ENCODE data around the gene TTPAL. TPM values are rescaled to one million over a fixed set of nuclear protein-coding genes. Genes with fewer than 3 reads are reported as not detected.

TTPAL gene
- total RNA-seq, 1 experiment from 2014 or later, result 11.3 TPM

DNA sequence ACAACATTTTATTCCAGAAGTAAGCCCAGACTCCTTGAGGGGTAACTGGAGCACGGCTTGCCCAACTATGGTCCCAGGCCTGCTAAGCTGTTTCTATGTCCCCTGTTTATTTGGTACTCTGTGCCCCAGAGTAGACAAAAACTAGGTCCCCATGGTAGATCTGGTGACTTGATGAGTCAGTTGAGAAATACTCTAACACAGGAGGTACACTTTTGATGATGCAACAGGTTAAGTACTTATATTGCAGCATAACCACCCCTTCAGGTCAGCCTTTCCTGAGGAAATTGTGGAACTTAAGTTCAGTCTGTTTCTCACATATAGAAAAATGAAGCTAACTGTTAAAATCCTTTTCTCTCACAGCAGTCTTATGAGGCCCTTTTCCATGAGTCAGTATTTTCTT is 19.6 kb downstream of the TTPAL start:
- DNase-seq (ENCODE audit: extremely low read depth, low read depth), result peak; percentile 50

DNA sequence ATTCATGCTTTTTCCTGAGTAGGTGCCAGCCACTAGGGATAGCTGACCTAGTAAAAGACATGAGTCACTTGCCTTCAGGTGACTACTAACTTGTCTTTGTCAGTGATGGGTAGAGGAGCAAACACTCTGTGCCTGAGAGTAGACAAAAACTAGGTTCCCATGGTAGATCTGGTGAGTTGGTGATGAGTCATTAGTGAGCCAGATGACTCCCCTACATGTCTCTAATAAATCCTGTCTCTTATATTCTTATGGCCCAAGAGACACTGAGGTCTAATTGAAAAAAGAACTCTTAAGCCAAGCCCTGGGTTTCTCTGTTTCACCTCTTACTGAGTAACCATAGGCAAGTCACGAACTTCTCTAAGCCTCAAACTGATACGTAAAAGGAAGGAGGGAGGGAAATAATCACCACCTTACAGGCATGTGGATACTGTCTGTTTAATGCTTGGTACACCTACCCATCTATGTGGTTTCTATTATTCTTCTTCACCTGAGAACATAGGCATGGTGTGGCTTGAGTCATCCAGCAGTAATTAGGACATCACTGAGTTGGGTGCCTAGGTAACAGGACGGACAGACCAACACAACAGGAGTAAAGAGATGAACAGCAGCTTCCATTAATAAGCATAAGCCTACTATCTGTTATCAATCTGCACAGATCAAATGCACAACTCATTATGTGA is 20.3 kb downstream of the TTPAL start:
- peak; percentile 46 for DNase-seq (ENCODE audit: extremely low read depth, low read depth)

DNA sequence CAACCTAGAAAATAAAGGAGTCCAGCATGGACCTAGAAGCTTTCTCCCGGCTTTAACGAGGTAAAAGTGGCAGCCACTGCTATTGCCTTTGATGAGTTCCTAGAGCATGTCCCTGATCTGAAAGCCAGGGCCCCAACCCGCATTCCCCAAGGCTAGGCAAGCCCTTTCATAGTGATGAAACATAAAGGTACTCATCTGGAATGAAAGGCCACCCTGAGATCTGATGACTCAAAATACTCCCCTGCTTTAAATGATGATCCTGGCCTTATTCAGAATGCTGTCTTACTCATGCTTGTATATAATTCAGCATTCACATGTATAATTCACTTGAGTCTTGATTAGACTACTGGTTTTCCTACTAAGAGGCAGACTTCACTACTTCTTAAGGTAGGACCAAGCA is 21.3 kb downstream of the TTPAL start:
- DNase-seq (ENCODE audit: extremely low read depth, low read depth), result no peak

DNA sequence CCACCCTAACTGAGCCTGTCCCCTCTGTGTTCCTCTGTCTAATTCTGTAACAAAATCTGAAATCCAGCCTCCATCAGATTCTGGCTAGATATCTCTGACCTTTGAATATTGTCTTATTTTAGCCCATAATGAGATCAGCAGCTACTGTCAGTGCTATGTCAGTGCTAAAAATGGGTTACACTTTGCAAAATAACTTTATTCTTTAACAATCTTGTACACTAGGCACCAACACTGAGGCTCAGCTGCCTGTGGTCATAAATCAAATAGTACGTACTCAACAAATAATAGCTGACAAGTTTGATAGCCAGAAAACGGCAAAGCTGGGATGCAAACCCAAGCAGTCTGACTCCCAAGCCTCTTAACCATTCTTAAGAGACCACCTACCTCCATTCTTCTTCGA is 22.1 kb downstream of the TTPAL start:
- DNase-seq (ENCODE audit: extremely low read depth, low read depth), result no peak

GRCh38 chr20:44500221-44500620 is 24.5 kb downstream of the TTPAL start:
- no peak for DNase-seq (ENCODE audit: extremely low read depth, low read depth)

DNA sequence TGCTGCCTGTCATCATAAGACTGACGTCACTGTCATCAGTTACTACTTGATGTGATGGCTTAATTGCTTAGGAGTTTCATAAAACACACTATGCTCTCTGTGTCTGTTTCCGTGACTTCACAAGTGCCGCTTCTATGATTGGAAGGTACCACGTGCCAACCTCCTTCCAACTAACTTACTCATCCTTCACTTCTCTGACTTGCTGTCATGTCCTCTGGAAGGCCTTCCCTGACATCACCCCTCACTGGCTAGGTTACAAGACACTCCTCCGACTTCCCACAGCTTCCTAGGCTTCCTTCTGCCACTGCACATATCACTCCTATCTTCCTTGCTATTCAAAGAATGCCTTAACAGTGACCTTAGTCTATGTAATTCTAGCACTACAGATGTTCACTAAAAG is 25.8 kb downstream of the TTPAL start:
- no peak for DNase-seq (ENCODE audit: extremely low read depth, low read depth)

DNA sequence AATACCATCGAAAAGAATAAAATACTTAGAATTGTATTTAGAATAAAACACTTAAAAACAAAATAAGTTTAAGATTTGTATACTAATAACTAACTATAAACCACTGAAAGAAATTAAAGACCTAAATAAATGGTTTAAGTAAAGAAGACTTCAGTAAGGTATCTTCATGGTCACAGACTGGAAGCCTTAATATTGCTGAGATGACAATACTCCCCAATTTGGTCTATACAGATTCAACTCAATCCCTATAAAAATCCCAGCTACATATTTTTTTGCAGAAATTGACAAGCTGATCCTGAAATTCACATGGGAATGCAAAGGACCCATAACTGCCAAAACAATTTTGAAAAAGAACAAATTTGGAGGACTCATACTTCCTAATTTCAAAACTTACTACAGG is 27.3 kb downstream of the TTPAL start:
- no peak for DNase-seq (ENCODE audit: extremely low read depth, low read depth)

GRCh38 chr20:44504402-44505307 is 29.0 kb downstream of the TTPAL start:
- DNase-seq (ENCODE audit: extremely low read depth, low read depth), result no peak

DNA sequence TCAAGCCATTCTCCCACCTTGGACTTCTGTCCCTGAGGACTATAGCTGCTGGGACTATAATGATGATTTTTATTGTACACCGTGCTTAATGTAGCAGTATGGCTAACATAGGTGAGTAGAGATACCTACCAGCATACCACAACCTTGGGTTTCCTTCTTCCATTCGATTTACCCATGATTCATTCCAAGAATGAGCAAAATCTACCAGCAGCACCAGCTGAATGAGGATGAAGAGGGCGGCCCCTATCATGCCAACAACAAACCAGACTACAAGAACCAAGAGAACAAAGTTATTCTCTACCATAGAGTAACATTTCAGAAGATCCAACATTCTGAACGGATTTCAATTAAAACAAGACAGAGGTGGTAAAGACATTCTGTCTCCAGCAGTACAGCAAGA is 34.1 kb downstream of the TTPAL start:
- no peak for DNase-seq (ENCODE audit: extremely low read depth, low read depth)

- no peak for DNase-seq (ENCODE audit: extremely low read depth, low read depth)
Observed at GRCh38 chr20:44513871-44514270, 38.2 kb downstream of the TTPAL start.

- DNase-seq (ENCODE audit: extremely low read depth, low read depth), result no peak
Observed at GRCh38 chr20:44516491-44516890, 40.8 kb downstream of the TTPAL start.

- DNase-seq (ENCODE audit: extremely low read depth, low read depth), result no peak
Observed at GRCh38 chr20:44517454-44517853, 41.8 kb downstream of the TTPAL start.

DNA sequence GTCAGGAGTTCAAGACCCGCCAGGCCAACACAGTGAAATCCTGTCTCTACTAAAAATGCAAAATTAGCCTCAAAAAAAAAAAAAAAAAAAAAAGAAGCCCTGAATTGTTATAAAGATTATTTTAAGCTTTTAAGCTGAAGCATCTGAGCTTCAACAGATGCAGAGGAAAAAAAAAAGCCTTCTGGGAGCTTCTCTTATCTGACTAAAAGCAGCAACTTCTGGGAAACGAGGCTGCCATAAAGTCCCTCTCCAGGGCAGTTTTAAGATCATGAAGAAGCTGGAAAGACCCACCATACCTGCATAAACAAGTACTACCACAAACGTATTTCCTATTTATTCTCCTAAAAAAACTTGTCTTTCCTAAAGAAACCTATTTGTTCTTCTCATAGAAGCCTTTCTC is 42.6 kb downstream of the TTPAL start:
- DNase-seq (ENCODE audit: extremely low read depth, low read depth), result no peak

DNA sequence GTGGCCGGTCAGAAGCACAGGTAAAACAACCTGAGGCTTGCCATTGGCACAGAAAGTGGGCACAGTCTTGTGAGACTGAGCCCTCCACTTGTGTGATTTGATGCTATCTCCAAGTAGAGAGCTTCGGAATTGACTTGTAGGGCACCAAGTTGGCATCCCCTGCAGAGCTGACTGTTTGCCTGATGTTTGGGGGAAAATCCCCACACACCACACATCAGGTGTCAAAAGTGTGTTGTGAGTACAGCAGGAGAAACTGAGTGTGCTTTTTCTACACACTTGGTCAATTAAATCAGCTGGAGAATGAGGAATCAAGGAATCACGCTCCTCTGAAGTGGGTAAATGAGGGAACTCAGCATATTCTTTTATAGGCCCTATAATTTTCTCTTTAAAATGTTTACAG is 45.2 kb downstream of the TTPAL start:
- DNase-seq (ENCODE audit: extremely low read depth, low read depth), result no peak

DNA sequence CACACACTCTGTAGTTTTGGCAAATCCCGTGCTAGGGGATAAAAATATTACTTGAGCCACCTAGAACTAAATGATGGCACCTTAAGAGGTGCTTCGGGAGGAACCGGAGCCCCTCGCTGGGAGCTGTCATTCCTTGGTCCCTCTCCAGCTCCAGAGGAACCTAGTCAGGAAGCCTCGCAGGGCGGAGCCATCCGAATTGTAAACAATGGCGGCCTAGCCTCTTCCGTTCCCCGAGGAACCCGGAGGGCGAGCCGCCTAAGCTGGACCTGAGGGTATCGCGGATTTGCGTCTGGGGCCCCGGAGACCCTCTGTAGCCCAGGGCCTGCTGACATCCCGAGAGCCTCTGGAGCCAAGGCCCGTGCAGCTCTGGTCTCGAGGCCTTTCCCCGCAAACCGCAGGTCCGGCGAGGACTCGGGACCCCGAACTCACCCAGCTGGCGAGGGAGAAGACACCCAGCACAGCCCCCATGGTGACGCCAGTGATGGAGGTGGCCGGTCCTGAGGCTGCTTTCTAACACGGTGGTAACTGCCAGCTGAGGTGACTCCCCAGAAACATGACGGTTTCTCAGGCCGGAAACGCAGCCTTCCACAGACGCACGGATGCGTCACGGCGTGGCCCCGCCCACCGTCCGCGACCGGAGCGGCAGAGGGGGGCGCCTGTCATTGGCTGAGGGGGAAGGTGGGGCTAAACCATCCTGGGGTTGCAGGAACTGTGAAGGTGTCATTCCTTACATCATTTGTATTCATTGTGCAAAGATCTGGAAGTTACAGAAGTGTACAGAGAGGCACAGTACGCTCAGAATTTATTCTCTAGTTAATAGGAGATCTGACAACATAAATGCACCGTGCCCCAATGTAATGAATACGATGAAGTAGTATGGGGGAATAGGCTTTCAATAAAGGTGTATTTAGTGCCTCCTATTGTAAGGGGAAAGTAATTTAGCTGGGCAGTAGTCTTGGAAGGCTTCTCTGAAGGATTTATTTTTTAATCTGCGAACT is 46.1 kb downstream of the TTPAL start, which contains the start of gene SERINC3:
Gene SERINC3, minus strand, starts transcription at position 587 of the 998 bp plus-strand sequence. Its CDS starts 119 bp downstream, at position 468.
- DNase-seq (ENCODE audit: extremely low read depth, low read depth), result peak; percentile 94

DNA sequence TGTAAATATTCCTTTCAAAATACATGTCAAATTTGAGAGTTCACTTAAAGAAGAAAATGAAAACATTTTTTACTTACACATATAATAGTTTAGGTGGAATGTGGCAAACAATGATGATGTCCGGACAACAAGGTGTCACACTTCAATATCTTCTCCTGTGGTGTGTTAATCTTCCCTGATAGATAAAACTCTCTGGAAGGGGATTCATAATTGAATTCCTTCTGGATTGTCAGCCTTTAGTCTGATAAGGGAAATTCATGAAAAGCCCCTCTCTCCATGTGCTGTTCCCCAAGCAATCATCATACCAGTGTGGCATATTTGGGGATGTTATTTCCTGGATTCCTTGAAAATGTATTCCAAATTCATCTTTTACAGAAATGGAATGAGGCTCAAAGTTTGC is 47.2 kb downstream of the TTPAL start:
- DNase-seq (ENCODE audit: extremely low read depth, low read depth), result no peak

GRCh38 chr20:44523746-44524145 is 48.1 kb downstream of the TTPAL start:
- no peak for DNase-seq (ENCODE audit: extremely low read depth, low read depth)

- DNase-seq (ENCODE audit: extremely low read depth, low read depth), result no peak
Observed at GRCh38 chr20:44526129-44526528, 50.5 kb downstream of the TTPAL start.

DNA sequence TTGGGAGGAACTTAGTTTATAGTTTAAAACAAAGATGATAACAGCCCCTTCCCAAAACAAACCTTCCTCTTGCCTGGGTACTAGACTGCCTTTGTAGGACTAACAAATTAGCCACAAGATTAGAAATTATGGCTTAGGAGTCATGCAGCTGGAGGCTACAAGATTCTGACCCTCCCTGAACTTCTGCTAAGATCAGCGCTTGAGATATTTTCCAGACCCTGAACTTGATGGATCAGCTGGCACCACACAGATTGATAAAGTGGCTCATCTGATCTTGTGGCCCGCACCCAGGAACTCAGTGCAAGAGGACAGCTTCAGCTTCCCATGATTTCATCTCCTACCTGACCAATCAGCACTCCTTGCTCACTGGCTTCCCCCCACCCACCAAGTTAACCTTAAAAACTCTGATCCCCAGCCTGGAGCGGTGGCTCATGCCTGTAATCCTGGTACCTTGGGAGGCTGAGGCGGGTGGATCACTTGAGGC is 52.1 kb downstream of the TTPAL start:
- DNase-seq (ENCODE audit: extremely low read depth, low read depth), result no peak

GRCh38 chr20:44528309-44528708 is 52.6 kb downstream of the TTPAL start:
- DNase-seq (ENCODE audit: extremely low read depth, low read depth), result no peak

Measured in NCI-H460 (cell line).